Measurements from ENCODE around the gene FBN2.

FBN2 gene

DNA sequence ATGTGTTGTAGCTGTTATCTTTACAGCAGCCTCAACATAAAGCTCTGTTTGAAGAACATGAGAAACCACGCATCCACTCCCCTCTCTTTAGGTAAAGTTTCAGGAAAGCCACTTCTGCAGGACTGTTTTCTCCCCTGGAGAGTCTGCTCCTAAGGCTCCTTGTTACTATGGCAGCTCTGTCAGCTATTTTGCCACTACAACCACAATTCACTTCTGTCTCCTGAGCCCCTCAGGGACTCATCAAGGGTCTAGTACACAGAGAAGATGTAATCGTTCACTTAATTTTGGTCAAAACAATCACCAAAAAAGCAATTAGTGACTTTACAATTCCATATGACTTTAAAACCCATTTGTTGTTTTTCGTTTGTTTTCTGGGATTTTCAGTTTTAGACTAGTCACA, 157.7 kb downstream of the FBN2 start:
- ATAC-seq: no peak

DNA sequence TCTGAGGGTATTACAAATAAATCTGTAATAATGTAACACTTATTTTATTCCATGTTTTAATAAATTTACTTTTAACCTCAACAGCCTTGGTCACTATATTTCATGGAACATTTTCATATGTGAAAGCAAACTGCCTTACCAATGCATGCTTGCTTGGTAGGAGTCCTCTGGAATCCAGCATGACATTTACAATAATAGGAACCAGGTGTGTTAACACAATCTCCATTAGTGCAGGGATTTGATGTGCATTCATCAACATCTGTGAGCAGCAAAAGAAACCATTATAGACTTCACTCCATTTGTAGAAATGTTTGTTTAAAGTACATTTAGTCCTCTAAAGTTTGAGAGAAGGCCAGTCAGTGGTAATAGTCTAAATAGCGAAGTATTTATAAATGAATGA, 159.4 kb downstream of the FBN2 start:
- TF ChIP-seq, protein P1, sequence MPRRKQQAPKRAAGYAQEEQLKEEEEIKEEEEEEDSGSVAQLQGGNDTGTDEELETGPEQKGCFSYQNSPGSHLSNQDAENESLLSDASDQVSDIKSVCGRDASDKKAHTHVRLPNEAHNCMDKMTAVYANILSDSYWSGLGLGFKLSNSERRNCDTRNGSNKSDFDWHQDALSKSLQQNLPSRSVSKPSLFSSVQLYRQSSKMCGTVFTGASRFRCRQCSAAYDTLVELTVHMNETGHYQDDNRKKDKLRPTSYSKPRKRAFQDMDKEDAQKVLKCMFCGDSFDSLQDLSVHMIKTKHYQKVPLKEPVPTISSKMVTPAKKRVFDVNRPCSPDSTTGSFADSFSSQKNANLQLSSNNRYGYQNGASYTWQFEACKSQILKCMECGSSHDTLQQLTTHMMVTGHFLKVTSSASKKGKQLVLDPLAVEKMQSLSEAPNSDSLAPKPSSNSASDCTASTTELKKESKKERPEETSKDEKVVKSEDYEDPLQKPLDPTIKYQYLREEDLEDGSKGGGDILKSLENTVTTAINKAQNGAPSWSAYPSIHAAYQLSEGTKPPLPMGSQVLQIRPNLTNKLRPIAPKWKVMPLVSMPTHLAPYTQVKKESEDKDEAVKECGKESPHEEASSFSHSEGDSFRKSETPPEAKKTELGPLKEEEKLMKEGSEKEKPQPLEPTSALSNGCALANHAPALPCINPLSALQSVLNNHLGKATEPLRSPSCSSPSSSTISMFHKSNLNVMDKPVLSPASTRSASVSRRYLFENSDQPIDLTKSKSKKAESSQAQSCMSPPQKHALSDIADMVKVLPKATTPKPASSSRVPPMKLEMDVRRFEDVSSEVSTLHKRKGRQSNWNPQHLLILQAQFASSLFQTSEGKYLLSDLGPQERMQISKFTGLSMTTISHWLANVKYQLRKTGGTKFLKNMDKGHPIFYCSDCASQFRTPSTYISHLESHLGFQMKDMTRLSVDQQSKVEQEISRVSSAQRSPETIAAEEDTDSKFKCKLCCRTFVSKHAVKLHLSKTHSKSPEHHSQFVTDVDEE (CRISPR knock-in tag; IDR thresholded peaks at IDR 0.05): no peak
- no peak for TF ChIP-seq ZNF565 (CRISPR knock-in tag; conservative IDR thresholded peaks at IDR 0.05; ENCODE audit: low read depth)
- TF ChIP-seq PPARA (CRISPR knock-in tag; IDR thresholded peaks at IDR 0.05; ENCODE audit: borderline replicate concordance): no peak
- no peak for TF ChIP-seq CSDC2 (CRISPR knock-in tag; IDR thresholded peaks at IDR 0.05)
- TF ChIP-seq TOX (CRISPR knock-in tag; IDR thresholded peaks at IDR 0.05; ENCODE audit: borderline replicate concordance): no peak
- TF ChIP-seq ZFP30 (CRISPR knock-in tag; IDR thresholded peaks at IDR 0.05): no peak
- TF ChIP-seq, protein P2, sequence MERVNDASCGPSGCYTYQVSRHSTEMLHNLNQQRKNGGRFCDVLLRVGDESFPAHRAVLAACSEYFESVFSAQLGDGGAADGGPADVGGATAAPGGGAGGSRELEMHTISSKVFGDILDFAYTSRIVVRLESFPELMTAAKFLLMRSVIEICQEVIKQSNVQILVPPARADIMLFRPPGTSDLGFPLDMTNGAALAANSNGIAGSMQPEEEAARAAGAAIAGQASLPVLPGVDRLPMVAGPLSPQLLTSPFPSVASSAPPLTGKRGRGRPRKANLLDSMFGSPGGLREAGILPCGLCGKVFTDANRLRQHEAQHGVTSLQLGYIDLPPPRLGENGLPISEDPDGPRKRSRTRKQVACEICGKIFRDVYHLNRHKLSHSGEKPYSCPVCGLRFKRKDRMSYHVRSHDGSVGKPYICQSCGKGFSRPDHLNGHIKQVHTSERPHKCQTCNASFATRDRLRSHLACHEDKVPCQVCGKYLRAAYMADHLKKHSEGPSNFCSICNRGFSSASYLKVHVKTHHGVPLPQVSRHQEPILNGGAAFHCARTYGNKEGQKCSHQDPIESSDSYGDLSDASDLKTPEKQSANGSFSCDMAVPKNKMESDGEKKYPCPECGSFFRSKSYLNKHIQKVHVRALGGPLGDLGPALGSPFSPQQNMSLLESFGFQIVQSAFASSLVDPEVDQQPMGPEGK (CRISPR knock-in tag; IDR thresholded peaks at IDR 0.05; ENCODE audit: borderline replicate concordance): no peak
- TF ChIP-seq, protein P3, sequence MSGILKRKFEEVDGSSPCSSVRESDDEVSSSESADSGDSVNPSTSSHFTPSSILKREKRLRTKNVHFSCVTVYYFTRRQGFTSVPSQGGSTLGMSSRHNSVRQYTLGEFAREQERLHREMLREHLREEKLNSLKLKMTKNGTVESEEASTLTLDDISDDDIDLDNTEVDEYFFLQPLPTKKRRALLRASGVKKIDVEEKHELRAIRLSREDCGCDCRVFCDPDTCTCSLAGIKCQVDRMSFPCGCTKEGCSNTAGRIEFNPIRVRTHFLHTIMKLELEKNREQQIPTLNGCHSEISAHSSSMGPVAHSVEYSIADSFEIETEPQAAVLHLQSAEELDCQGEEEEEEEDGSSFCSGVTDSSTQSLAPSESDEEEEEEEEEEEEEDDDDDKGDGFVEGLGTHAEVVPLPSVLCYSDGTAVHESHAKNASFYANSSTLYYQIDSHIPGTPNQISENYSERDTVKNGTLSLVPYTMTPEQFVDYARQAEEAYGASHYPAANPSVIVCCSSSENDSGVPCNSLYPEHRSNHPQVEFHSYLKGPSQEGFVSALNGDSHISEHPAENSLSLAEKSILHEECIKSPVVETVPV (CRISPR knock-in tag; IDR thresholded peaks at IDR 0.05): no peak
- ATAC-seq: peak; percentile 28; the same call in 1 of the 3 replicates

More for the DNA sequence above, 157.7 kb downstream of the FBN2 start:
- no peak for TF ChIP-seq RARB (CRISPR knock-in tag; IDR thresholded peaks at IDR 0.05)
- TF ChIP-seq ZNF70 (CRISPR knock-in tag; IDR thresholded peaks at IDR 0.05): no peak
- TF ChIP-seq ARNTL (CRISPR knock-in tag; IDR thresholded peaks at IDR 0.05; ENCODE audit: borderline replicate concordance, low read depth): no peak
- no peak for TF ChIP-seq ZNF565 (CRISPR knock-in tag; conservative IDR thresholded peaks at IDR 0.05; ENCODE audit: low read depth)
- no peak for TF ChIP-seq ZFP3 (CRISPR knock-in tag; IDR thresholded peaks at IDR 0.05)
- TF ChIP-seq, protein P4, sequence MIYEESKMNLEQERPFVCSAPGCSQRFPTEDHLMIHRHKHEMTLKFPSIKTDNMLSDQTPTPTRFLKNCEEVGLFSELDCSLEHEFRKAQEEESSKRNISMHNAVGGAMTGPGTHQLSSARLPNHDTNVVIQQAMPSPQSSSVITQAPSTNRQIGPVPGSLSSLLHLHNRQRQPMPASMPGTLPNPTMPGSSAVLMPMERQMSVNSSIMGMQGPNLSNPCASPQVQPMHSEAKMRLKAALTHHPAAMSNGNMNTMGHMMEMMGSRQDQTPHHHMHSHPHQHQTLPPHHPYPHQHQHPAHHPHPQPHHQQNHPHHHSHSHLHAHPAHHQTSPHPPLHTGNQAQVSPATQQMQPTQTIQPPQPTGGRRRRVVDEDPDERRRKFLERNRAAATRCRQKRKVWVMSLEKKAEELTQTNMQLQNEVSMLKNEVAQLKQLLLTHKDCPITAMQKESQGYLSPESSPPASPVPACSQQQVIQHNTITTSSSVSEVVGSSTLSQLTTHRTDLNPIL (CRISPR knock-in tag; IDR thresholded peaks at IDR 0.05; ENCODE audit: low read depth): no peak
- TF ChIP-seq TOX (CRISPR knock-in tag; IDR thresholded peaks at IDR 0.05; ENCODE audit: borderline replicate concordance): no peak
- no peak for TF ChIP-seq ESRRG (CRISPR knock-in tag; IDR thresholded peaks at IDR 0.05)
- no peak for TF ChIP-seq GLIS3 (CRISPR knock-in tag; IDR thresholded peaks at IDR 0.05)
- no peak for TF ChIP-seq PPARA (CRISPR knock-in tag; IDR thresholded peaks at IDR 0.05; ENCODE audit: borderline replicate concordance)
- no peak for TF ChIP-seq TCF4 (CRISPR knock-in tag; IDR thresholded peaks at IDR 0.05; ENCODE audit: borderline replicate concordance)
- no peak for TF ChIP-seq OSR1 (CRISPR knock-in tag; IDR thresholded peaks at IDR 0.05)
- no peak for TF ChIP-seq ISL1 (CRISPR knock-in tag; IDR thresholded peaks at IDR 0.05)
- TF ChIP-seq SNAI2 (CRISPR knock-in tag; IDR thresholded peaks at IDR 0.05): no peak
- TF ChIP-seq, protein P3 (CRISPR knock-in tag; IDR thresholded peaks at IDR 0.05): no peak
- TF ChIP-seq CSDC2 (CRISPR knock-in tag; IDR thresholded peaks at IDR 0.05): no peak

DNA sequence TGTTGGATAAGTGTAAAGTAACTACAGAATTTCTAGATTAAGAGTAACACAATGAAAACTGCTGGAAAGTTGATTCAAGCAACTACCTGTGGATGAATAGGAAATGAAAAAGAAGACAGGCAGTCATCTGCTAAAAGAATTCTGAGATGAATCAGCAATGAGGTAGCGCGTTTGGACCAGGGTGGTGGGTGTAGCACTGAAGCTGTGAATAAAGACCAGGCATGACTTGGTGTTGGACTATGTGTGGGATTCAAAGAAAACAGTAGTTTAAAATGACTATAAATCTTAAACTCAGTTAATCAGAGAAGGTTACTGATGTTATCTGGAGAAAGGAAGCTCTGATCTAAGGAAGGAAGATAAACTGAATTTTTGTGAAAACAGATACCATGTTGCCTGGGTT, 159.8 kb downstream of the FBN2 start:
- TF ChIP-seq, protein P3 (CRISPR knock-in tag; IDR thresholded peaks at IDR 0.05): no peak
- no peak for ATAC-seq

Data from SK-N-SH treated with all-trans-retinoic acid at 6 μM for 48 hours (cell line).